ENCODE results near the gene HRC.
A peak's percentile ranks its signal among the peaks of the same experiment; 100 is the strongest.

The HRC gene

DNA sequence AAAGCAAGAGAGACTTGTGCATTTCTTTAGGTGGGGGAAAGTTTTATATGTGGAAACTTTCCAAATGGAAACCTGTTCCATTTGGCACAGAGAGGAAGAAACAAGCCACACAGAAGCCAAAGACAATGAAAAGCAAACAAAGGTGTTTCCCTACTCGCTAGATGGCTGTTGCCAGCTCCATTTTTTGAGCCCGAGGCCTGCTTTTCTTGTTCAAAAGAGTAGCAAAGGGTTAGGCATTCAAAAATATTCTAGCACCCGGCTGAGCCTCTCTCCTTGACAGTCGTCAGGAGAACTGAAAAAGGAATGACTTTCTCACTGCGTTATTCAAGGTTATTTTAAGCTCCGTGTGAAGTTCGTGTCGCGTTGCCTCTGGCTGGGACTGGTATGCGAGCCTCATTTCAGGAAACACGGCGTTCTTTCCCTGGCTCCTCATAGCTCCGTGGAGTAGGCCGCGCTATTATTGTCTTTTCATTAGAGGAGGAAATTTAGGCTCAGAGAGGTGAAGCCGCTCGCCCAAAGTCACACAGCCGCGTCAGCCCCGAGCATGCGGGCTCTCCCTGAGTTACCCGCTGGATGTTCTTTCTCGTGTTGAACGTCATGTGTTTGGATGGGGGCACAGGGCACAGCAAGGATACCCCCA is 10.0 kb upstream of the HRC start:
- no peaks in the 10 kb centered on the region for H3K36me3 ChIP-seq
- H3K27ac ChIP-seq, result no peak overlapping the region
- H3K4me3 ChIP-seq (ENCODE audit: low read depth, low read length), result no peak overlapping the region
- DNase-seq, result no peak
- TF ChIP-seq, protein P1, sequence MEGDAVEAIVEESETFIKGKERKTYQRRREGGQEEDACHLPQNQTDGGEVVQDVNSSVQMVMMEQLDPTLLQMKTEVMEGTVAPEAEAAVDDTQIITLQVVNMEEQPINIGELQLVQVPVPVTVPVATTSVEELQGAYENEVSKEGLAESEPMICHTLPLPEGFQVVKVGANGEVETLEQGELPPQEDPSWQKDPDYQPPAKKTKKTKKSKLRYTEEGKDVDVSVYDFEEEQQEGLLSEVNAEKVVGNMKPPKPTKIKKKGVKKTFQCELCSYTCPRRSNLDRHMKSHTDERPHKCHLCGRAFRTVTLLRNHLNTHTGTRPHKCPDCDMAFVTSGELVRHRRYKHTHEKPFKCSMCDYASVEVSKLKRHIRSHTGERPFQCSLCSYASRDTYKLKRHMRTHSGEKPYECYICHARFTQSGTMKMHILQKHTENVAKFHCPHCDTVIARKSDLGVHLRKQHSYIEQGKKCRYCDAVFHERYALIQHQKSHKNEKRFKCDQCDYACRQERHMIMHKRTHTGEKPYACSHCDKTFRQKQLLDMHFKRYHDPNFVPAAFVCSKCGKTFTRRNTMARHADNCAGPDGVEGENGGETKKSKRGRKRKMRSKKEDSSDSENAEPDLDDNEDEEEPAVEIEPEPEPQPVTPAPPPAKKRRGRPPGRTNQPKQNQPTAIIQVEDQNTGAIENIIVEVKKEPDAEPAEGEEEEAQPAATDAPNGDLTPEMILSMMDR (IDR thresholded peaks at IDR 0.05; ENCODE audit: low read depth, low read length), result no peak
- H3K27me3 ChIP-seq (ENCODE audit: insufficient read depth, low read depth, severe bottlenecking), result no peaks in the 10 kb centered on the region
- no peaks in the 10 kb centered on the region for H3K9me3 ChIP-seq (ENCODE audit: severe bottlenecking)

DNA sequence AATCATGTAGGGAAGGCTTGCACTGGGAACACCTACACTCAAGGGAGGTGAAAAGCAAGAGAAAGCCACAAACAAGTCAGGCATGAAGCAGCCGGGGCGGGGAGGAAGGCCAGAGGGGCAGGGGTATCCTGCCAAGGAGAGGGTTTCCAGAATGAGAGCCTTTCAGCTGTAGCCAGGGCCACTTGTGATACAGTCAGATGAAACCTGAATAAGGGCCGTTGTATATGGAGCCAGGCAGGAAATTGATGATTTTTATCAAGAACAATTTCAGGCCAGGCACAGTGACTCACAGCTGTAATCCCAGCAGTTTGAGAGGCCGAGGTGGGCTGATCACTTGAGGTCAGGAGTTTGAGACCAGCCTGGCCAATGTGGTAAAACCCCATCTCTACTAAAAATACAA is 6.8 kb upstream of the HRC start:
- no peak overlapping the region for H3K4me3 ChIP-seq (ENCODE audit: low read depth, low read length)
- H3K36me3 ChIP-seq, result no peaks in the 10 kb centered on the region; the same call in 1 of the 2 replicates
- H3K27me3 ChIP-seq (ENCODE audit: insufficient read depth, low read depth, severe bottlenecking), result no peaks in the 10 kb centered on the region
- H3K9me3 ChIP-seq (ENCODE audit: severe bottlenecking), result no peaks in the 10 kb centered on the region
- no peak for DNase-seq
- TF ChIP-seq, protein P1 (IDR thresholded peaks at IDR 0.05; ENCODE audit: low read depth, low read length), result no peak
- H3K27ac ChIP-seq, result no peak overlapping the region

DNA sequence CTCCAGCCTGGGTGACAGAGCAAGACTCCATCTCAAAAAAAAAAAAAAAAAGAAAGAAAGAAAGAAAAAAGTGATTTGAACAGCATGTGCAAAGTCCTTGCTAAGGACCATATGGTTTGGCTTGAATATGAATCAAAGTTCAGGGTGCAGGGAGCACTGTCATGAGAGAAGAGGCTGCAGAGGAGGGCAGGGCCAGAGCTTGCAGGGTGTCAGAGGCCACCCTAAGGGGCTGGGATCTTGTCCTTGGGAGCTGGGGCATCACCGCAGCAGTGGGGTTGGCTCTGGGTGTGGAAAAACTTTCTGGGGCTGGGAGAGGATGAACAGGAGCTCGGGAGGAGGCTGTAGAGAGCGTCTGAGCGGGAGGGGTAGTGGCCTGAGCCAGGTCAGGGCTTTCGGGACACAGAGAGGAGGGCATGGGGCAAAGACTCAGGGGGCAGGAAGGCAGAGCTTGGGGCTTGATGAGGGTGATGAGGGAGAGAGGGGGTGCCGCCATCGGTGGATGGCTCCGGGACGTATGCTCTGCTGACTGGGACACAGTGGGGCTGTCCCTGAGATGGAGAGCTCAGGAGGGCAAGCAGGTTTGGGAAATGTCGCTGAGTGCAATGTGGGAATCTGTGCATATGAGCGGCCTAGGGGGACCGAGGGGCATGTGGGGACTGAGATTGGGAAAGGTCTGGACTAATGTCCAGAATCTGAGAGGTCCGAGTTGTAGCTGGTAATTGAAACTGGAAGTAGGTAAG is 5.4 kb upstream of the HRC start:
- TF ChIP-seq, protein P1 (IDR thresholded peaks at IDR 0.05; ENCODE audit: low read depth, low read length), result no peak
- DNase-seq, result no peak
- Histone ChIP-seq H3K27me3 (ENCODE audit: insufficient read depth, low read depth, severe bottlenecking) (no peaks in the 10 kb centered on the region), H3K27ac (no peak overlapping the region), H3K9me3 (ENCODE audit: severe bottlenecking) (no peaks in the 10 kb centered on the region), H3K36me3 (no peaks in the 10 kb centered on the region; the same call in 1 of the 2 replicates), H3K4me3 (ENCODE audit: low read depth, low read length) (no peak overlapping the region)

DNA sequence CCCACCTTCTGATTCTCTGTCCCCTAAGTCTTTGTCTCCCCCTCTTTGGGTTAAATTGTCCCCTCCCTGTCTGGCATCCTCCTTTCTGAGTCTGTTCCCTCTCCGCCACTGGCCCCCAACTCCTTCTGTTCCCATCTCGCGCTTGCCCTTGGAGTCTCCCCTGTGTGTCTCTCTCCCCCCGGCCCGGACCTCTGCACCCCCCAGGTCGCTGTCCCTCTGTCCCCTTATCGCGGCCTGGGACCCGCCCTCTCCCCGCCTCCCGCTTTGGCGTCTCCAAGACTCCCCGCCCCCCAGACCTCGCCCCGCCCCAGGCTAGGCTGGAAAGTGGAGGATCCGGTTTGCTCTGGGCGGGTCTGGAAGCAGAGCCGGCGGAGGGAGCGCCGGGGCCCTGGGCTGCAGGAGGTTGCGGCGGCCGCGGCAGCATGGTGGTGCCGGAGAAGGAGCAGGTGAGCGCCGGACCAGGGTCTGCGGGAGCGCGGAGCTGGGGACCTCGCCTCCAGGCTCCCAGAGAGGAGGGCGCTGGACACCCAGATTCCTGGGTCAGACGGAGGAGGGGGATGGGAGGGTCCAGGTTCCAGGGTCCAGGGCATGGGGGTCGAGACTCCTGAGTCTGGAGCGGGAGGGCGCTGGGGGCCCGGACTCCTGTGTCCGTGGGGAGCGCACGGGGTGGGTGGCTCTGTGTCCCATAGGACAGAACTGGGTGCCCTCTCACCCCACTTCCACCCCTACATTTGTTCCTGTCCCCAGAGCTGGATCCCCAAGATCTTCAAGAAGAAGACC is 2.4 kb upstream of the HRC start, which contains the start of gene TRPM4:
Gene TRPM4 (plus strand): TSS at position 348 of the 780 bp plus-strand sequence. CDS start 75 bp downstream, at position 423.
- TF ChIP-seq, protein P1 (IDR thresholded peaks at IDR 0.05; ENCODE audit: low read depth, low read length), result no peak
- Histone ChIP-seq H3K36me3 (no peaks in the 10 kb centered on the region; the same call in 1 of the 2 replicates), H3K4me3 (ENCODE audit: low read depth, low read length) (peak within 1 kb of the TSS; percentile 82), H3K27me3 (ENCODE audit: insufficient read depth, low read depth, severe bottlenecking) (no peaks in the 10 kb centered on the region), H3K27ac (peak within 1 kb of the TSS; percentile 71), H3K9me3 (ENCODE audit: severe bottlenecking) (no peaks in the 10 kb centered on the region)
- DNase-seq, result peak; percentile 94

DNA sequence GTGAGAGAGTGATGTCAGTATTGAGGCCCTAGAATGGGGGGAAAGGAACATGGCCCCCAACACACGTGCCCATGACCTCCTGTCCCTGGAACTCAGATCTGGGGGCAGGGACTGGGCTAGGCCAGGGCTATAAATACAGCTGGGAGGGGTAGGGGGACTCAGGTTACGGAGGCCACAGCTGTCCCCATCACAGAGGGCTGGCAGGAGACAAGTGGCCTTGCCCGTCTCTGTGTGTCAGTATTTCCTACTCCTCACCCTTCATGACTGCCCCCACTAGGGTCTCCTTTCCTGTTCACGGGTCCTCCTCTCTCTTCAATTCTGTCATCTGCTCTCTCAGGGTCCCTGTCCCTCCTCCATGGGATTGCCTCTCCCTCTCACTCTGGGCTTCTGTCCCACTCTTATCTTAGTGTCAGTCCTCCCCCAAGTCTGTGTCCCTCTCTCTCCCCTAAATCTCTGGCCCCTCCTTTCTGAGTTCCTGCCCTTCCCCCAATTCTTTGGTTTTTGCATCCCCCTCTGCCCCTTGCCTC is 687 bp upstream of the HRC start:
- H3K9me3 ChIP-seq (ENCODE audit: severe bottlenecking), result no peaks in the 10 kb centered on the region
- no peak overlapping the region for H3K4me3 ChIP-seq (ENCODE audit: low read depth, low read length)
- no peaks in the 10 kb centered on the region for H3K27me3 ChIP-seq (ENCODE audit: insufficient read depth, low read depth, severe bottlenecking)
- no peaks in the 10 kb centered on the region; the same call in 1 of the 2 replicates for H3K36me3 ChIP-seq
- TF ChIP-seq, protein P1 (IDR thresholded peaks at IDR 0.05; ENCODE audit: low read depth, low read length), result no peak
- H3K27ac ChIP-seq, result no peak overlapping the region
- peak; percentile 40 for DNase-seq
